Stimulated activated naive B cell treated with anti-CD40 and anti-IgM and Interleukin-4, amounts not matched to agents 10 μg/mL and 1 μg/mL and 100 μg/mL, for 72 hours (primary cell): ENCODE measurements around the gene TBC1D1.

Experiments used
- ATAC-seq, 2 donors: fragments of 150-1000 bp; cut with Tn5 transposase; replicated peaks; 2 replicates each; pipeline ENCODE4 v1.10.0; 2021; ENCODE audit warnings: moderate library complexity in 1 of 2
- DNase-seq: peaks from one replicate; pipeline ENCODE4 v3.0.0; 2021
- H3K27ac Mint-ChIP-seq: one replicate; pipeline ENCODE4 v1.8.0; 2022; ENCODE audit warnings: mild to moderate bottlenecking, mixed read lengths
- H3K27me3 Mint-ChIP-seq, 2 donors: one replicate each; pipeline ENCODE4 v1.8.0; 2022; ENCODE audit warnings: mixed read lengths in 2 of 2
- H3K36me3 Mint-ChIP-seq, 2 donors: one replicate each; pipeline ENCODE4 v1.8.0; 2022; ENCODE audit warnings: mixed read lengths in 2 of 2, mild to moderate bottlenecking in 1 of 2
- H3K4me1 Mint-ChIP-seq, 2 donors: one replicate each; pipeline ENCODE4 v1.8.0; 2022; ENCODE audit warnings: mixed read lengths in 2 of 2, mild to moderate bottlenecking in 1 of 2
- H3K4me3 Mint-ChIP-seq, 2 donors: one replicate each; pipeline ENCODE4 v1.8.0; 2022; ENCODE audit warnings: mild to moderate bottlenecking in 2 of 2, mixed read lengths in 2 of 2, moderate library complexity in 1 of 2
- H3K9me3 Mint-ChIP-seq, 2 donors: one replicate each; pipeline ENCODE4 v1.8.0; 2022; ENCODE audit warnings: mixed read lengths in 2 of 2, mild to moderate bottlenecking in 1 of 2

The TBC1D1 gene

GRCh38 chr4:38114386-38115150, 223.7 kb downstream of the TBC1D1 start:
- ATAC-seq (no peak), DNase-seq (no peak)
- Mint-ChIP-seq H3K4me1 (no peaks in the 10 kb centered on the region), H3K4me3 (no peak overlapping the region), H3K27ac (peak overlapping the region; percentile 21), H3K36me3 (peaks cover 26 to 57% of the 10 kb centered on the region in 2 donors), H3K9me3 (no peaks in the 10 kb centered on the region), H3K27me3 (no peaks in the 10 kb centered on the region)

DNA sequence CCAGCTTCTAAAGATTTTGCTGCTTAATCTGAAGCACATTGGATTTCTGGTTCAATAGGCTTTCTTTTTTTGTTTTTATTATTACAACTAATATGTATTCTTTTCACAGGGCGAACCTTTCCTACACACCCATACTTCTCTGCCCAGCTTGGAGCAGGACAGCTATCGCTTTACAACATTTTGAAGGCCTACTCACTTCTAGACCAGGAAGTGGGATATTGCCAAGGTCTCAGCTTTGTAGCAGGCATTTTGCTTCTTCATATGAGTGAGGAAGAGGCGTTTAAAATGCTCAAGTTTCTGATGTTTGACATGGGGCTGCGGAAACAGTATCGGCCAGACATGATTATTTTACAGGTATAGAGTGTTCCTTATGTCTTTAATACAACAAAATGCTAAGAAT, 224.7 kb downstream of the TBC1D1 start:
- ATAC-seq (no peak), DNase-seq (no peak)
- Mint-ChIP-seq H3K36me3 (peaks cover 23 to 53% of the 10 kb centered on the region in 2 donors), H3K9me3 (no peaks in the 10 kb centered on the region), H3K4me3 (no peak overlapping the region), H3K27ac (no peak overlapping the region), H3K4me1 (no peaks in the 10 kb centered on the region), H3K27me3 (no peaks in the 10 kb centered on the region)

DNA sequence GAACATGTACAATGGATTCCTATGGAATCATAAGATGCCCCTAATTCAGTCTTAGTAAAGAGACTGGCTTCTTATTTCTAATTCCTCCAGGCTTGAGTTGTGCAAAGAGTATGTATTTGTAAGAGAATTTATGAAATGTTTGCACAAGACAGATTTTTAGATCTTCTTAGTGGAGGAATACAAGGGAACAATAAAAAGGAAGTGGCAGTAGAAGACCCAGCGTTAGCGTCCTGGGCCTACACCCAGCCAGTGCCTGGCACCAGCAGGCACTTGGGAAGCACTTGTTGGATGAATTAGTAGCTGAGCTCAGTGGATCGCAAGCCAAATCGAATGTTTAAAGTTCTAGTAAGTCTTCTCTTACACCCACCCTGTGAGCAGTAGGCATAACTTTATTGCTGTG, 226.7 kb downstream of the TBC1D1 start:
- Mint-ChIP-seq H3K36me3 (peaks cover 33 to 60% of the 10 kb centered on the region in 2 donors), H3K27ac (no peak overlapping the region), H3K9me3 (no peaks in the 10 kb centered on the region), H3K27me3 (no peaks in the 10 kb centered on the region), H3K4me1 (no peaks in the 10 kb centered on the region), H3K4me3 (no peak overlapping the region)
- ATAC-seq (no peak), DNase-seq (no peak)

- Mint-ChIP-seq H3K9me3 (no peaks in the 10 kb centered on the region), H3K4me3 (no peak overlapping the region), H3K27me3 (no peaks in the 10 kb centered on the region), H3K27ac (no peak overlapping the region), H3K36me3 (peaks cover 29 to 58% of the 10 kb centered on the region in 2 donors), H3K4me1 (no peaks in the 10 kb centered on the region)
- no peak for ATAC-seq
- no peak for DNase-seq
Observed at GRCh38 chr4:38119668-38120385, 228.9 kb downstream of the TBC1D1 start.

DNA sequence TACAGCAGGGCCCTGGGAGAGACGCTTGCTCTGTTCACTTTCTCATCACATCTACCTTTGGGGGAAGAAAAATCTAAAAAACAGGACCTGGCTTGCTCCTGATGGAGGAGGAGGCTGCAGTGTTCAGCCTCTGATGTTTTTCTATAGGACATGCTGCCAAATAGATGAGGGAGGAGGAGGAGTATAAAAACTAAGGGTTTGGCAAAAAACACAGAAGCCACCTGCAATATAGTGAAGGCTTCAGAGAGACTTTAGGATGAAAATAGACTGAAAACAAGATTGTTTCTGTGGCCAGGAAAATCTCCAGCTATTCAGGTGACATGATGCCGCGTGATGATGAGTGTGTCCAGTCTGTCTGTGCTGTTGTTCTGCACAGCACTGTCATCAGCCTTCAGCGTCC, 229.9 kb downstream of the TBC1D1 start:
- no peak for DNase-seq
- H3K27ac Mint-ChIP-seq: peak overlapping the region; percentile 44
- no peaks in the 10 kb centered on the region for H3K27me3 Mint-ChIP-seq
- peaks cover 32 to 60% of the 10 kb centered on the region in 2 donors for H3K36me3 Mint-ChIP-seq
- H3K4me1 Mint-ChIP-seq: no peaks in the 10 kb centered on the region
- no peaks in the 10 kb centered on the region for H3K9me3 Mint-ChIP-seq
- no peak overlapping the region for H3K4me3 Mint-ChIP-seq
- ATAC-seq: no peak

DNA sequence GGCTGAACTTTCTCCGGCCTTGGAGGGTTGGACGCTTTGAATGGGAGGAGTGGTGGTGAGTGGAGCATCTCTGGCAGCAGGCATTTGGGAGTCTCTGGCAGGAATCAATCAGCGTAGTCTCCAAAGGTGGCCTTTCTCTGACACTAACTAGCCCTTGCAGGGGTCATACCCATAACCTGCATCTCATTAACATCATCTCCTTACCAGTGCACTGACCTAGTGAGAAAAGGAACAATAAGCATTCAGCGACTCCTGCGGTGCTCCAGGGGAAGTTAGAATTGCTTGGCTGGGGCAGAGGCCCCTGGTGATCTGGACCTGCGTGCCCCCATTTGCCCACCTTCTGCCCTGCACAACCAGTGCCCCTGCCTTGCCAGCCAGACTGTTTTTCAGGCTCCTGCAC, 231.2 kb downstream of the TBC1D1 start:
- Mint-ChIP-seq H3K27ac (no peak overlapping the region), H3K9me3 (no peaks in the 10 kb centered on the region), H3K27me3 (no peaks in the 10 kb centered on the region), H3K4me3 (no peak overlapping the region), H3K4me1 (no peaks in the 10 kb centered on the region), H3K36me3 (peaks cover 31 to 56% of the 10 kb centered on the region in 2 donors)
- ATAC-seq (no peak), DNase-seq (no peak)

DNA sequence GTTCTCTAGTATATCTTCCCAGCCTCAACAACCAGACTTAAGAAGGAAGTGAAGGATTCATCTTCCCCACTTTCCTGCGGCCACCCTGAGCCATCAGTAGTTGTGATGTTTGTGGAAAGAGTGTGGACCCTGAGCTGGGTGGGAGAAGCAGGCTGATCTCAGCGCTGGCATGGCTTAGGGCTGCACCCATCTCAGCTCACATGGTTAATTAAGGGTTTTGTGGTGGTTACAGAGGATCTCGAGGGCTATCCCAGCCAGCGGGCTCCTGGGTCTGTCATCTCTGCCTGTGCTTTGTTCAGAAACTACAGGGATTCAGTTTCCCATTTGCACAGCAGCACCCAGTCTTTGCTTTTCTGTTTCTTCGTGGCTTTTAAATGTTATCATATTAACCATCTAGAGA, 232.7 kb downstream of the TBC1D1 start:
- Mint-ChIP-seq H3K9me3 (no peaks in the 10 kb centered on the region), H3K36me3 (peaks cover 39 to 52% of the 10 kb centered on the region in 2 donors), H3K27me3 (no peaks in the 10 kb centered on the region), H3K4me3 (no peak overlapping the region), H3K4me1 (peaks cover 5 to 10% of the 10 kb centered on the region in 2 donors), H3K27ac (no peak overlapping the region)
- DNase-seq (no peak), ATAC-seq (no peak)

- Mint-ChIP-seq H3K36me3 (peaks cover 41 to 61% of the 10 kb centered on the region in 2 donors), H3K27me3 (no peaks in the 10 kb centered on the region), H3K4me3 (no peak overlapping the region), H3K27ac (no peak overlapping the region), H3K4me1 (peaks cover 15 to 21% of the 10 kb centered on the region in 2 donors), H3K9me3 (no peaks in the 10 kb centered on the region)
- DNase-seq (no peak), ATAC-seq (no peak)
Observed at GRCh38 chr4:38124961-38125360, 234.1 kb downstream of the TBC1D1 start.

GRCh38 chr4:38125816-38126215, 234.9 kb downstream of the TBC1D1 start:
- no peak for DNase-seq
- H3K27me3 Mint-ChIP-seq: no peaks in the 10 kb centered on the region
- H3K27ac Mint-ChIP-seq: no peak overlapping the region
- no peak for ATAC-seq
- H3K4me1 Mint-ChIP-seq: peaks cover 17 to 25% of the 10 kb centered on the region in 2 donors
- H3K36me3 Mint-ChIP-seq: peaks cover 39 to 63% of the 10 kb centered on the region in 2 donors
- no peak overlapping the region for H3K4me3 Mint-ChIP-seq
- H3K9me3 Mint-ChIP-seq: no peaks in the 10 kb centered on the region

GRCh38 chr4:38128478-38129459, 237.9 kb downstream of the TBC1D1 start:
- peaks cover 29 to 49% of the 10 kb centered on the region in 2 donors for H3K4me1 Mint-ChIP-seq
- H3K27ac Mint-ChIP-seq: peak overlapping the region; percentile 63
- no peaks in the 10 kb centered on the region for H3K27me3 Mint-ChIP-seq
- peaks cover 43 to 61% of the 10 kb centered on the region in 2 donors for H3K36me3 Mint-ChIP-seq
- peak overlapping the region; percentile 39 for H3K4me3 Mint-ChIP-seq
- DNase-seq (peak; percentile 35), ATAC-seq (peak; percentile 62 to 63)
- no peaks in the 10 kb centered on the region for H3K9me3 Mint-ChIP-seq

- Mint-ChIP-seq H3K4me3 (peak overlapping the region in 1 of 2 donors; percentile 32), H3K4me1 (peaks cover 29 to 49% of the 10 kb centered on the region in 2 donors), H3K27me3 (no peaks in the 10 kb centered on the region), H3K27ac (no peak overlapping the region), H3K9me3 (no peaks in the 10 kb centered on the region), H3K36me3 (peaks cover 49 to 69% of the 10 kb centered on the region in 2 donors)
- DNase-seq (no peak), ATAC-seq (no peak)
Observed at GRCh38 chr4:38129460-38130227, 238.8 kb downstream of the TBC1D1 start.

DNA sequence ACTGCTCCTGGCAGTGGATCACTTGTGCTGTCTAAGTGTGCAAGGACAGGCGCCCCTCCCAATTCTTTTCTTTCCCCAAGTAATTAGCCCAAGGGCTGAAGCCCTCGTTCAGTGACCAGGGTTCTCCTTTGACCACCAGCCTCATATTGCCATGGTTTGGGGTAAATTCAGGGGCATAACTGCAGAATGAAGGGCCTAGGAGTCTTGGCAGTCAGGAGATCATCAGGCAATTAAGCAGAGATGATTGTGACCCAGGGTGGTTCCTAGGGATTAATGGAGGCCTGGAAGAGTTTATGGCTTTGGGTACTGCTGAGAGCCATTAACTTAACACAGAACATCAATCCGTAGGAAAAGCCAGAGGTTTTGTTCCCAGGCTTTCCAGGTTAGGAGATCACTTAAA, 240.0 kb downstream of the TBC1D1 start:
- DNase-seq: no peak
- Mint-ChIP-seq H3K27ac (peak overlapping the region; percentile 85), H3K9me3 (no peaks in the 10 kb centered on the region), H3K4me3 (no peak overlapping the region), H3K27me3 (no peaks in the 10 kb centered on the region), H3K36me3 (peaks cover 48 to 72% of the 10 kb centered on the region in 2 donors), H3K4me1 (peaks cover 29 to 49% of the 10 kb centered on the region in 2 donors)
- no peak for ATAC-seq

GRCh38 chr4:38131371-38132091, 240.6 kb downstream of the TBC1D1 start:
- peak; percentile 12 for DNase-seq
- no peaks in the 10 kb centered on the region for H3K27me3 Mint-ChIP-seq
- peak; percentile 10 to 19 for ATAC-seq
- peaks cover 29 to 49% of the 10 kb centered on the region in 2 donors for H3K4me1 Mint-ChIP-seq
- H3K27ac Mint-ChIP-seq: peak overlapping the region; percentile 85
- H3K4me3 Mint-ChIP-seq: peak overlapping the region; percentile 29 to 52
- H3K9me3 Mint-ChIP-seq: no peaks in the 10 kb centered on the region
- peaks cover 47 to 76% of the 10 kb centered on the region in 2 donors for H3K36me3 Mint-ChIP-seq
